Left cardiac atrium (tissue), 4 donors: ENCODE results near the gene SMG1. TPM values are rescaled to one million over a fixed set of nuclear protein-coding genes. Genes with fewer than 3 reads are reported as not detected.
A peak's percentile ranks its signal among the peaks of the same experiment; 100 is the strongest.
"Not testable (repeated sequence)": the region's sequence is repeated elsewhere in the genome, so short reads cannot be mapped to it uniquely, and the experiment has no call there.

Experiments
- ATAC-seq, 2 donors: fragments of 200-7000 bp; cut with Tn5 transposase; one replicate each; pipeline ENCODE4 v1.9.1; 2020; ENCODE audit warnings: mild to moderate bottlenecking in 2 of 2, moderate library complexity in 2 of 2
- DNase-seq: peaks from one replicate; pipeline ENCODE4 v3.0.0-alpha.2; 2020
- intact Hi-C, 2 donors: fragments of 100-400 bp; cut with DNase I; formaldehyde crosslinking; loops; one replicate each; pipeline versions ENCODE4 v1.14.1 to v1.15.1; 2022 to 2023
- total RNA-seq, 2 donors: library from RNA; stranded (reverse); fragmentation: NEBNext Ultra II Directional; extraction: Animal tissue kit (Norgen Biotek cat#: 25700); gene quantifications; one replicate each; pipeline ENCODE4 v1.2.1, GENCODE V29; 2021
- donor health status: DM: no; HTN: yes; CAD: no.
- donor health status: DM: no; HTN: yes; CAD: no; lungs with severe emphysema.
- donor health status: DM: yes; HTN: yes; CAD: no.
- donor health status: Dilated cardiomyopathy.

The SMG1 gene
- total RNA-seq, 2 donors from 2014 or later: 37.7 to 41.9 TPM

GRCh38 chr16:18937390-18937789, 11.2 kb upstream of the SMG1 start:
- no peak for DNase-seq
- no peak for ATAC-seq
- intact Hi-C loops: no loop called here

DNA sequence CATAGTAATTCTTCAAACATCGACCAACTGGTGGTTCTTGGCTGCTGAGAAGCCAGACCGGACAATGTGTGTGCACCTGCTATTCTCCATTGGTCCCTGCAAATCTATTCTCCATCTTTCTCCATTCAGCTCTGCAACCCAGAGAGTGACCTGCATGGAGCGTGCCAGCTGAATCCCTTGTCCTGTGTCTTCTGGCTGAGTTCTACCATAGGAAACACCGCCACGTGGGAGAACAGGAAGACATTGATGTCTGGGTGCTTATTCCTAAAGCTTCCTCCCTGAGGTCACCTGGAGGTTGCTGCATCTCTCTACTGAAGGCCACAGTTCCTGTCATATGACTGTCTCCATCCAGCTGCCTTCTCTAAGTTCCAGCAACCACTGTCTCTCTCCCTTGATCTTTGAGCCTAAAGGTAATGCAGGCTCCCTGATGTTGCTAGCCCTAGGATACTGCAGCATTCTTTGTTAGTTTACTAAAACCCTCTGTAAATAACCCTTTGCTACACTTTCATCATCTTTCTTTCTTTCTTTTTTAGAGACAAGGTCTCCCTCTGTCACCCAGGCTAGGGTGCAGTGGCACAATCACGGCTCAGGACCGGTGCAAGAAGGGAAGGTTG, 10.6 kb upstream of the SMG1 start:
- DNase-seq: no peak
- ATAC-seq: no peak
- intact Hi-C loops: no loop called here

GRCh38 chr16:18933501-18933900, 7.3 kb upstream of the SMG1 start:
- intact Hi-C loops: no loop called here
- DNase-seq (no peak), ATAC-seq (no peak)

GRCh38 chr16:18932243-18932987, 6.2 kb upstream of the SMG1 start:
- intact Hi-C loops: no loop called here
- ATAC-seq (peak; percentile 73 to 78), DNase-seq (no peak)

DNA sequence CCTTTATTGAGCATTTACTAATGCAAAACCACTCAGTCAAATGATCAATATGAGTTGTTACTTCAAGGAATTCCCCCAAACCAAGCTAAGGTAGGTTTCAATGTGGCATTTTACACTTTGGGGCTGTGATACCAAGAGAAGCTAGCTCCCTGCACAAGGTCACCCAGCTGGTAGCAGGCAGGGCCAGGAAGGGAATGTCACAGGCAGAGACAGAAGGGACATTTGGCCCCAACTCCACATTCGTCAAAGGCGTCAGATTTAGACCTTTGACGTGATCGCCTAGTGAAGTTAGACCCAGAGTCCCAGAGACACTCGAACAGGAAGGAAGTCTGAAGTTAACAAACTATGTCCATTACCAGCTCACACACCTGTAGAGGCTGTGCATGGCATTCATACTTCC, 5.5 kb upstream of the SMG1 start:
- intact Hi-C loops: no loop called here
- peak; percentile 81 to 82 for ATAC-seq
- DNase-seq: peak; percentile 36

- ATAC-seq, DNase-seq, intact Hi-C loops: not testable (repeated sequence)
Measured at GRCh38 chr16:18930095-18930494, 3.9 kb upstream of the SMG1 start.

DNA sequence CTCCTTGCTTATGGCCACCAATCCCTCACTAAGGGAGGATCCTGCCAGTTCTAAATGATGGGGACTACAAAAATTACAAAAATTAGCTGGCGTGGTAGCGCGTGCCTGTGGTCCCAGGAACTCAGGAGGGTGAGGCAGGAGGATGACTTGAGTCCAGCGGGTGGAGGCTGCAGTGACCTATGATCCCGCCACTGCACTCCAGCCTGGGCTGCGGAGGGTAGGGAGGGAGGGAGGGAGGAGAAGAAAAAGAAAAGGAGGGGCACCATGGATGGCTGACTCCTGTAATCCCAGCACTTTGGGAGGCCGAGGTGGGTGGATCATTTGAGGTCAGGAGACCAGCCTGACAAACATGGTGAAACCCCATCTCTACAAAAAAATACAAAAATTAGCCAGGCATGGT, 1.9 kb upstream of the SMG1 start:
- intact Hi-C loops, DNase-seq, ATAC-seq: not testable (repeated sequence)

DNA sequence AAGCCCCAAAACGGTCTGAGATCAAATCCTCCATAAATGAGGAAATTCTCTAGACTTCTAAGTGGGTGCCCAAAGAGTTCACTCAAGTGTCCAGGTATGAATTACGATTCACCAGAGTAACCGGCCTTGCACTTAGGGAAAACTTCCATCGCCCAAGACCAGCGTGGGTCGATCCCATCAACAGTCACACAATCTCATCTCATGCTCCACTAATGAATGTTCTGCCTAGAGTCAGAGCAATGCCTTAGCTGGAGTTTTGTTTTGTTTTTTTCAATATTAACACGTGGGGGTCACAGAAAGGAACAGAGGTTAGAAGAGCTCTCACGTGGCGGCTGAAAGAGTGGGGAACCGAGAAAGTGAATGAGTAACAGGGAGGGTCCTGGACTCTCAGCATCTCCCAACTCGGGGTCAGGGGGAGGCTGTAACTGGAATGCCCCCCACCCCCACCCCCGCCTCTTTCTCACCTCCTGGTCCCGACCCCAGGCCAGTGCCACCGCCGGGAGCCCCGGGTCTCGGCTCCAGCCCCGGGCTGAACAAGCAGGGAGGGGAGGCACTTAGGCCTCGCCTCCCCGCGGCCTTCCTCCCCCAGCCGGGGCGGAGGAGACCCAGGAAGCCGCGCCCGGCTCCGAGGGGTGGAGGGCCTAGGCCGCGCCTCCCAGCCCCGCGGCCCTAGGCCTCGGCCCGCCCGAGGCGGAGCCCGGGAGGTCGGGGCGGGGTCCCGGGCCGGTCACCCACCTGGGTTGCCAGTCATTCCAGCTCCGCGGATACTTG, 808 bp downstream of the SMG1 start:
- peak; percentile 64 to 87 for ATAC-seq
- DNase-seq: peak; percentile 58
- intact Hi-C loops: not testable (repeated sequence)

GRCh38 chr16:18923935-18924334, 2.3 kb downstream of the SMG1 start:
- DNase-seq, ATAC-seq, intact Hi-C loops: not testable (repeated sequence)

DNA sequence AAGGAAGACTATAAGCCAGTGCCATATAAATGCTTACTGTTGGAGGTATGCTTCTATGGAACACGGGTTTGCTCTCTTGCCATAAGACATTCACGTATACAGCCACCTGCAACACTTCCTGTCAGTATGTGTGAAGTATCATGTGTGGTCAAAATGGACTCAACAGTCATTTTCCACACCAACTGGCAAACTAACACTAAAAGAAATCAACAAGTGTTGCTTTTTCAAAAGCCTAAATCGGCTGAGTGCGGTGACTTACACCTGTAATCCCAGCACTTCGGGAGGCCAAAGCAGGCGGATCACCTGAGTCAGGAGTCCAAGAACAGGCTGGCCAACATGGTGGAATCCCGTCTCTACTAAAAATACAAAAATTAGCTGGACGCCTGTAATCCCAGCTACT, 3.1 kb downstream of the SMG1 start:
- DNase-seq, ATAC-seq, intact Hi-C loops: not testable (repeated sequence)

DNA sequence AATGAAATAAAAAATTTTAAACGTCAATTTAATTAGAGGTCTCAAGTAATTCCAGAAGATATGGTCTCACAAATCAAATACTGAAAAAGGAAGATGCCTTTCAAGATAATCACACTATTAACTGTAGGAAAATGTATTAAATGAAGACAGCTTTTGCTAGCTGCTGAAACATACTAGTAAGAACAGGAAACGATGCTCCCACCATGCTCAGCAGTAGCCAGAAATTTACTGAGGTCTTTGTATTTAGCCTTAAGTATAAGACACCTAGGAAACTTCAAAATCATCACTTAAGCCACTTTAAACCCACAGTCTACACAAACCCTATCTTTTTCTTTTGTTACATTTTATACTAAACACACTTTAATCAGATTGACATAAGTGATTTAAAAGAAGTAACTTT, 16.6 kb downstream of the SMG1 start:
- ATAC-seq, DNase-seq, intact Hi-C loops: not testable (repeated sequence)

GRCh38 chr16:18908716-18909115, 17.5 kb downstream of the SMG1 start:
- DNase-seq, intact Hi-C loops, ATAC-seq: not testable (repeated sequence)

DNA sequence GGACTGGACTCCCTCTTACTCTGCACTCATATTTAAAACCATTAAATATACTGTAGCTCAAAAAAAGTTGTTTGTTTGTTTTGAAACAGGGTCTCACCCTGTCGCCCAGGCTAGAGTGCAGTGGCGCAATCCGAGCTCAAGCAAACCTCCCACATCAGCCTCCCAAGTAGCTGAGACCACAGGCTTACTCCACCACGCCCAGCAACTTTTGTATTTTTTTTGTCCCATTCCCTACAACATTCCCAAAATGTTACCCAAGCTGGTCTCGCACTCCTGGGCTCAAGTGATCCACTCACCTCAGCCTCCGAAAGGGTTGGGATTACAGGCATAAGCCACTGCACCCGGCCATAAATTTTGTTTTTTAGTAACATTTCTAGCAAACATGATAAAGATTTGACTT, 23.4 kb downstream of the SMG1 start:
- intact Hi-C loops, ATAC-seq: not testable (repeated sequence)

GRCh38 chr16:18902044-18902443, 24.2 kb downstream of the SMG1 start:
- DNase-seq, intact Hi-C loops, ATAC-seq: not testable (repeated sequence)

More for the DNA sequence above, 23.4 kb downstream of the SMG1 start:
- not testable (repeated sequence) for DNase-seq

DNA sequence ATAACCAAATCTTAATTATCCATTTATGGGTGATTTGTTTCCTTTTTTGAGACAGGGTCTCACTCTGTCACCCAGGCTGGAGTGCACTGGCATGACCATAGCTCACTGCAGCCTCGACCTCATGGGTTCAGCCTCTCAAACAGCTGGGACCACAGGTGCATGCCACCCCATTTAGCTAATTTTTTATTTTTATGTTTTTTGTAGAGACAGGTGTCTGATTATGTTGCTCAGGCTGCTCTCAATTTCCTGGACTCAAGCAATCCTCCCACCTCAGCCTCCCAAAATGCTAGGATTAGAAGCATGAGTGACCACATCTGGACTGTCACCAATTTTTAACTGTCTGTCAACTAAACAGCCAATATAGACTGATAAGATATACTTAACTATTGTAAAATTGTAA, 25.0 kb downstream of the SMG1 start:
- ATAC-seq, intact Hi-C loops, DNase-seq: not testable (repeated sequence)

- ATAC-seq, DNase-seq, intact Hi-C loops: not testable (repeated sequence)
Measured at GRCh38 chr16:18884456-18884855, 41.8 kb downstream of the SMG1 start.

GRCh38 chr16:18877734-18878133, 48.5 kb downstream of the SMG1 start:
- intact Hi-C loops: loop anchor here in 1 of 2 donors (10.0 kb wide), 1 partner anchor 63 kb away; no protein-coding TSS in a partner anchor
- not testable (repeated sequence) for DNase-seq, ATAC-seq

DNA sequence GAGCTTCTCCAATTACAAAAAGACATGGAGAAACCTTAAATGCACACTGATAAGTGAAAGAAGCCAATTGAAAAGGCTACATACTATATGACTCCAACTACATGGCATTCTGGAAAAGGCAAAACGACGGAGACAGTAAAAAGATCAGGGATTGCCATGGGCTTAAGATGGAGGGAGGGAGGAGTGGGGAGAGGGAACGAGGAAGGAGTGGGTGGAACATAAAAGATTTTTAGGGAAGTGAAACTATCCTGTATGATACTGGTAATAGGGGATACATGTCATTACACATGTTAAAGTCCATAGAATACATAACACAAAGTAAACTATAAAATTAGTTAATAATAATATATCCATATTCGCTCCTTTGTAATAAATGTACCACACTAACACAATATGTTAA, 48.9 kb downstream of the SMG1 start:
- intact Hi-C loops: loop anchor here in 1 of 2 donors (10.0 kb wide), 1 partner anchor 62 kb away; no protein-coding TSS in a partner anchor
- not testable (repeated sequence) for ATAC-seq, DNase-seq

GRCh38 chr16:18876301-18876700, 49.9 kb downstream of the SMG1 start:
- not testable (repeated sequence) for DNase-seq, ATAC-seq
- intact Hi-C loops: loop anchor here in 1 of 2 donors (10.0 kb wide), 1 partner anchor 62 kb away; no protein-coding TSS in a partner anchor
